ENCODE data around the gene PALLD. TPM values are rescaled to one million over a fixed set of nuclear protein-coding genes. Genes with fewer than 3 reads are reported as not detected.

Gene PALLD
- total RNA-seq, 1 donor from 2014 or later, result 58.7 TPM

- TF ChIP-seq CTCF (conservative IDR thresholded peaks at IDR 0.05), result no peak
- Mint-ChIP-seq H3K9me3 (no peaks in the 10 kb centered on the region), H3K4me3 (no peak overlapping the region), H3K27me3 (ENCODE audit: low read depth) (no peaks in the 10 kb centered on the region), H3K36me3 (ENCODE audit: low read depth) (no peaks in the 10 kb centered on the region), H3K4me1 (peaks cover 16% of the 10 kb centered on the region), H3K27ac (ENCODE audit: unreplicated experiment) (no peak overlapping the region)
- no peak for DNase-seq (ENCODE audit: low read depth, low spot score)
Measured at GRCh38 chr4:168659741-168660465, 163.1 kb downstream of the PALLD start.

- Mint-ChIP-seq H3K4me3 (no peak overlapping the region), H3K27ac (ENCODE audit: unreplicated experiment) (no peak overlapping the region), H3K36me3 (ENCODE audit: low read depth) (no peaks in the 10 kb centered on the region), H3K27me3 (ENCODE audit: low read depth) (no peaks in the 10 kb centered on the region), H3K9me3 (no peaks in the 10 kb centered on the region), H3K4me1 (peaks cover 17% of the 10 kb centered on the region)
- TF ChIP-seq CTCF (conservative IDR thresholded peaks at IDR 0.05), result no peak
- no peak for DNase-seq (ENCODE audit: low read depth, low spot score)
Measured at GRCh38 chr4:168662297-168662984, 165.6 kb downstream of the PALLD start.

GRCh38 chr4:168664242-168664891 is 167.5 kb downstream of the PALLD start:
- no peaks in the 10 kb centered on the region for H3K9me3 Mint-ChIP-seq
- peaks cover 15% of the 10 kb centered on the region for H3K4me1 Mint-ChIP-seq
- no peak overlapping the region for H3K27ac Mint-ChIP-seq (ENCODE audit: unreplicated experiment)

GRCh38 chr4:168666531-168666930 is 169.7 kb downstream of the PALLD start:
- Mint-ChIP-seq H3K4me3 (no peak overlapping the region), H3K4me1 (peaks cover 5% of the 10 kb centered on the region), H3K27me3 (ENCODE audit: low read depth) (no peaks in the 10 kb centered on the region), H3K9me3 (no peaks in the 10 kb centered on the region), H3K36me3 (ENCODE audit: low read depth) (no peaks in the 10 kb centered on the region), H3K27ac (ENCODE audit: unreplicated experiment) (peak overlapping the region; percentile 3)
- no peak for DNase-seq (ENCODE audit: low read depth, low spot score)
- TF ChIP-seq CTCF (conservative IDR thresholded peaks at IDR 0.05), result no peak

More at GRCh38 chr4:168664242-168664891, 167.5 kb downstream of the PALLD start:
- H3K27me3 Mint-ChIP-seq (ENCODE audit: low read depth), result no peaks in the 10 kb centered on the region
- no peak for TF ChIP-seq CTCF (conservative IDR thresholded peaks at IDR 0.05)
- DNase-seq (ENCODE audit: low read depth, low spot score), result no peak
- H3K36me3 Mint-ChIP-seq (ENCODE audit: low read depth), result no peaks in the 10 kb centered on the region
- no peak overlapping the region for H3K4me3 Mint-ChIP-seq

GRCh38 chr4:168667376-168667775 is 170.5 kb downstream of the PALLD start:
- Mint-ChIP-seq H3K27ac (ENCODE audit: unreplicated experiment) (no peak overlapping the region), H3K9me3 (no peaks in the 10 kb centered on the region), H3K4me1 (peaks cover 5% of the 10 kb centered on the region), H3K27me3 (ENCODE audit: low read depth) (no peaks in the 10 kb centered on the region), H3K4me3 (no peak overlapping the region), H3K36me3 (ENCODE audit: low read depth) (no peaks in the 10 kb centered on the region)
- DNase-seq (ENCODE audit: low read depth, low spot score), result no peak
- TF ChIP-seq CTCF (conservative IDR thresholded peaks at IDR 0.05), result no peak

Data from neural crest cell (in vitro differentiated cells).